Measurements from ENCODE around the gene SBF2.

GRCh38 chr11:10067629-10068300 lies 226.3 kb downstream of the SBF2 start:
- TF ChIP-seq EP300 (conservative IDR thresholded peaks at IDR 0.05; ENCODE audit: poor library complexity, severe bottlenecking) = no peak
- TF ChIP-seq CTCF (IDR thresholded peaks at IDR 0.05; ENCODE audit: poor library complexity, severe bottlenecking) = no peak
- TF ChIP-seq TAF1 (IDR thresholded peaks at IDR 0.05; ENCODE audit: low read depth) = no peak
- no peak for TF ChIP-seq SMC3 (conservative IDR thresholded peaks at IDR 0.05; ENCODE audit: poor library complexity)
- no peak for TF ChIP-seq EZH2 (IDR thresholded peaks at IDR 0.05; ENCODE audit: borderline replicate concordance, insufficient read depth, low read length, poor library complexity, severe bottlenecking)
- TF ChIP-seq RAD21 (conservative IDR thresholded peaks at IDR 0.05) = no peak
- no peak for TF ChIP-seq POLR2AphosphoS5 (IDR thresholded peaks at IDR 0.05)
